Panc1 (cell line): ENCODE measurements around the gene IGFN1.

Source experiments
- TF ChIP-seq, protein P1 (sequence below): fragments of 450-650 bp; IDR thresholded peaks from 2 replicates; pipeline ENCODE4 v1.5.1; 2017; ENCODE audit warnings: mild to moderate bottlenecking
- TF ChIP-seq, protein P2 (sequence below), 2 experiments: IDR thresholded peaks; 2 replicates each; pipeline ENCODE4 v1.6.1; 2011 to 2012; ENCODE audit warnings: low read depth in 2 of 2, control low read depth in 1 of 2, low read length in 1 of 2, mild to moderate bottlenecking in 1 of 2, moderate library complexity in 1 of 2; ENCODE audit not compliant: insufficient read depth in 1 of 2

DNA sequence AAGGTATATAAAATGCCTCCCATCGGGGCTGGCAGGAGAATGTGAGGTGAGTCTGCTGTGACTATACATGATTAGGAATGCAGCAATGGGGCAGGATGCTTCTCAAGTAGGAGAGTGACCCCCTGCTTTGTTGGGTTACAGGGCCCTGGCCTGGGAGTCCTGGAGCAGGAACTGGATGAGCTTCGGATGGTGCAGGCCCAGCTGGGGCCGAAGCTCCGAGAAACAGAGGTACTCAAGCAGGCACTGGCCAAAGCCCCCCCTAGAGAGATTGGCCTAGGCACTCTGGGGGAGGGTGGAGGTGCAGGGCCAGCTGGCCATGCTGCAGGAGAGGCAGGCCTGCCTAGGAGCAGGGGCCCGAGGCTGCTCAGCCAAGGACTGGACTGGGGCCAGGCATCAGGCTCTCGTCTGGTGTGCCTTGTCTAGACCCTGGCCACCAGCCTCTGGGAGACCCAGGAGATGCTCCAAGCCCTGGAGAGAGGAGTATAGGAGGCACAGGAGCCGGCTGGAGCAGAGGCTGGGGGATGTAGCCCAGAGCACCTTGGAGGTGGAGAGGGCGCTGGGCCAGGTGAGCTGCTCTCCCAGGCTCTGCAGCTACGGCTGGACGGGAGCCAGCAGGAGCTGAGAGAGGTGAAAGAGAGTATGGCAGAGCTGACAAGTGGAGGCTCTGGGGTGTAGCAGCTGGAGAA, 59.8 kb downstream of the IGFN1 start:
- TF ChIP-seq, protein P1, sequence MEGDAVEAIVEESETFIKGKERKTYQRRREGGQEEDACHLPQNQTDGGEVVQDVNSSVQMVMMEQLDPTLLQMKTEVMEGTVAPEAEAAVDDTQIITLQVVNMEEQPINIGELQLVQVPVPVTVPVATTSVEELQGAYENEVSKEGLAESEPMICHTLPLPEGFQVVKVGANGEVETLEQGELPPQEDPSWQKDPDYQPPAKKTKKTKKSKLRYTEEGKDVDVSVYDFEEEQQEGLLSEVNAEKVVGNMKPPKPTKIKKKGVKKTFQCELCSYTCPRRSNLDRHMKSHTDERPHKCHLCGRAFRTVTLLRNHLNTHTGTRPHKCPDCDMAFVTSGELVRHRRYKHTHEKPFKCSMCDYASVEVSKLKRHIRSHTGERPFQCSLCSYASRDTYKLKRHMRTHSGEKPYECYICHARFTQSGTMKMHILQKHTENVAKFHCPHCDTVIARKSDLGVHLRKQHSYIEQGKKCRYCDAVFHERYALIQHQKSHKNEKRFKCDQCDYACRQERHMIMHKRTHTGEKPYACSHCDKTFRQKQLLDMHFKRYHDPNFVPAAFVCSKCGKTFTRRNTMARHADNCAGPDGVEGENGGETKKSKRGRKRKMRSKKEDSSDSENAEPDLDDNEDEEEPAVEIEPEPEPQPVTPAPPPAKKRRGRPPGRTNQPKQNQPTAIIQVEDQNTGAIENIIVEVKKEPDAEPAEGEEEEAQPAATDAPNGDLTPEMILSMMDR, result no peak
- TF ChIP-seq, protein P2, sequence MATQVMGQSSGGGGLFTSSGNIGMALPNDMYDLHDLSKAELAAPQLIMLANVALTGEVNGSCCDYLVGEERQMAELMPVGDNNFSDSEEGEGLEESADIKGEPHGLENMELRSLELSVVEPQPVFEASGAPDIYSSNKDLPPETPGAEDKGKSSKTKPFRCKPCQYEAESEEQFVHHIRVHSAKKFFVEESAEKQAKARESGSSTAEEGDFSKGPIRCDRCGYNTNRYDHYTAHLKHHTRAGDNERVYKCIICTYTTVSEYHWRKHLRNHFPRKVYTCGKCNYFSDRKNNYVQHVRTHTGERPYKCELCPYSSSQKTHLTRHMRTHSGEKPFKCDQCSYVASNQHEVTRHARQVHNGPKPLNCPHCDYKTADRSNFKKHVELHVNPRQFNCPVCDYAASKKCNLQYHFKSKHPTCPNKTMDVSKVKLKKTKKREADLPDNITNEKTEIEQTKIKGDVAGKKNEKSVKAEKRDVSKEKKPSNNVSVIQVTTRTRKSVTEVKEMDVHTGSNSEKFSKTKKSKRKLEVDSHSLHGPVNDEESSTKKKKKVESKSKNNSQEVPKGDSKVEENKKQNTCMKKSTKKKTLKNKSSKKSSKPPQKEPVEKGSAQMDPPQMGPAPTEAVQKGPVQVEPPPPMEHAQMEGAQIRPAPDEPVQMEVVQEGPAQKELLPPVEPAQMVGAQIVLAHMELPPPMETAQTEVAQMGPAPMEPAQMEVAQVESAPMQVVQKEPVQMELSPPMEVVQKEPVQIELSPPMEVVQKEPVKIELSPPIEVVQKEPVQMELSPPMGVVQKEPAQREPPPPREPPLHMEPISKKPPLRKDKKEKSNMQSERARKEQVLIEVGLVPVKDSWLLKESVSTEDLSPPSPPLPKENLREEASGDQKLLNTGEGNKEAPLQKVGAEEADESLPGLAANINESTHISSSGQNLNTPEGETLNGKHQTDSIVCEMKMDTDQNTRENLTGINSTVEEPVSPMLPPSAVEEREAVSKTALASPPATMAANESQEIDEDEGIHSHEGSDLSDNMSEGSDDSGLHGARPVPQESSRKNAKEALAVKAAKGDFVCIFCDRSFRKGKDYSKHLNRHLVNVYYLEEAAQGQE (IDR thresholded peaks at IDR 0.05; ENCODE audit: insufficient read depth in 1 of 2, low read depth in 2 of 2, low read length in 1 of 2), result no peak
